WTC11 (cell line): ENCODE measurements around the gene WDR18. TPM values are rescaled to one million over a fixed set of nuclear protein-coding genes. Genes with fewer than 3 reads are reported as not detected.

ENCODE experiments used
- ATAC-seq: fragments of 200-7000 bp; cut with Tn5 transposase; 2 replicates; pipeline ENCODE4 v1.10.0; 2021; ENCODE audit warnings: mild to moderate bottlenecking, moderate library complexity
- CTCF ChIA-PET: fragments of 300-600 bp; sonication (Branson Sonifier 250); formaldehyde crosslinking; loops from one replicate; lab custom pipeline; 2021; ENCODE audit warnings: antibody characterized with exemption; lab: Charles Lee
- POLR2A ChIA-PET: fragments of 350-600 bp; sonication (Branson Sonifier 250); formaldehyde crosslinking; loops from one replicate; lab custom pipeline; 2021; ENCODE audit warnings: antibody characterized with exemption; lab: Charles Lee
- DNase-seq: peaks from one replicate; pipeline ENCODE4 v3.0.0; 2021; ENCODE audit warnings: low spot score
- H3K27ac Mint-ChIP-seq: 2 replicates; pipeline ENCODE4 v1.8.0; 2021; ENCODE audit warnings: mixed read lengths
- H3K27me3 Mint-ChIP-seq: 2 replicates; pipeline ENCODE4 v1.8.0; 2021; ENCODE audit warnings: low read depth, mild to moderate bottlenecking, moderate library complexity, mixed read lengths
- H3K36me3 Mint-ChIP-seq: 2 replicates; pipeline ENCODE4 v1.8.0; 2021; ENCODE audit warnings: mixed read lengths
- H3K4me1 Mint-ChIP-seq: 2 replicates; pipeline ENCODE4 v1.8.0; 2022; ENCODE audit warnings: mixed read lengths
- H3K4me3 Mint-ChIP-seq: 2 replicates; pipeline ENCODE4 v1.8.0; 2021; ENCODE audit warnings: mild to moderate bottlenecking, moderate library complexity, mixed read lengths
- H3K9me3 Mint-ChIP-seq: 2 replicates; pipeline ENCODE4 v1.8.0; 2021; ENCODE audit warnings: mixed read lengths
- ATF1 ChIP-seq: sonication (generic); formaldehyde crosslinking; IDR thresholded peaks from 2 replicates; pipeline ENCODE4 v1.8.1; 2023; ENCODE audit warnings: mild to moderate bottlenecking, moderate library complexity, missing genetic modification reagents
- E2F1 ChIP-seq: sonication (generic); formaldehyde crosslinking; IDR thresholded peaks from 2 replicates; pipeline ENCODE4 v1.8.0; 2022; ENCODE audit warnings: mild to moderate bottlenecking, missing genetic modification reagents
- E2F5 ChIP-seq: sonication (generic); formaldehyde crosslinking; IDR thresholded peaks from 2 replicates; pipeline ENCODE4 v1.8.1; 2022; ENCODE audit warnings: mild to moderate bottlenecking, moderate library complexity, missing genetic modification reagents
- FOXP4 ChIP-seq: sonication (generic); formaldehyde crosslinking; IDR thresholded peaks from 2 replicates; pipeline ENCODE4 v1.8.0; 2022; ENCODE audit warnings: mild to moderate bottlenecking, missing genetic modification reagents
- HMGA2 ChIP-seq: fragments of 250-450 bp; sonication (Bioruptor Pico); IDR thresholded peaks from 2 replicates; pipeline ENCODE4 v1.4.0; 2021; ENCODE audit warnings: mild to moderate bottlenecking, moderate library complexity
- HMGXB4 ChIP-seq: sonication (generic); formaldehyde crosslinking; IDR thresholded peaks from 2 replicates; pipeline ENCODE4 v1.8.1; 2023; ENCODE audit warnings: mild to moderate bottlenecking, moderate library complexity, missing genetic modification reagents
- MAX ChIP-seq: sonication (generic); formaldehyde crosslinking; IDR thresholded peaks from 2 replicates; pipeline ENCODE4 v1.8.0; 2022; ENCODE audit warnings: mild to moderate bottlenecking, missing genetic modification reagents
- MXD4 ChIP-seq: fragments of 250-450 bp; sonication (Bioruptor Pico); IDR thresholded peaks from 2 replicates; pipeline ENCODE4 v1.8.0; 2021; ENCODE audit warnings: mild to moderate bottlenecking, moderate library complexity, borderline replicate concordance
- MYBL2 ChIP-seq: sonication (generic); formaldehyde crosslinking; IDR thresholded peaks from 2 replicates; pipeline ENCODE4 v1.8.1; 2023; ENCODE audit warnings: mild to moderate bottlenecking, moderate library complexity, missing genetic modification reagents
- NFYB ChIP-seq: sonication (generic); formaldehyde crosslinking; conservative IDR thresholded peaks from 2 replicates; pipeline ENCODE4 v1.8.0; 2022; ENCODE audit warnings: low read depth, missing genetic modification reagents
- SMAD3 ChIP-seq: sonication (generic); formaldehyde crosslinking; IDR thresholded peaks from 2 replicates; pipeline ENCODE4 v1.8.0; 2022; ENCODE audit warnings: missing genetic modification reagents, mild to moderate bottlenecking, borderline replicate concordance
- SMAD4 ChIP-seq: sonication (generic); formaldehyde crosslinking; IDR thresholded peaks from 2 replicates; pipeline ENCODE4 v1.8.0; 2022; ENCODE audit warnings: mild to moderate bottlenecking, missing genetic modification reagents
- SP1 ChIP-seq: sonication (generic); formaldehyde crosslinking; conservative IDR thresholded peaks from 2 replicates; pipeline ENCODE4 v1.8.1; 2022; ENCODE audit warnings: missing genetic modification reagents
- TEAD4 ChIP-seq: sonication (generic); formaldehyde crosslinking; IDR thresholded peaks from 2 replicates; pipeline ENCODE4 v1.8.0; 2022; ENCODE audit warnings: mild to moderate bottlenecking, missing genetic modification reagents
- ZNF512 ChIP-seq: sonication (generic); formaldehyde crosslinking; IDR thresholded peaks from 2 replicates; pipeline ENCODE4 v1.8.1; 2022; ENCODE audit warnings: missing genetic modification reagents, borderline replicate concordance
- ZNF532 ChIP-seq: fragments of 250-450 bp; sonication (Bioruptor Pico); IDR thresholded peaks from 2 replicates; pipeline ENCODE4 v1.9.0; 2021; ENCODE audit warnings: mild to moderate bottlenecking, borderline replicate concordance
- ZSCAN18 ChIP-seq: fragments of 250-450 bp; sonication (Bioruptor Pico); IDR thresholded peaks from 2 replicates; pipeline ENCODE4 v2.1.2; 2022; ENCODE audit warnings: mild to moderate bottlenecking, moderate library complexity
- total RNA-seq: library from RNA; stranded (reverse); gene quantifications from 3 replicates; pipeline ENCODE4 v1.2.3, GENCODE V29; 2021

The WDR18 gene
- total RNA-seq, 1 experiment from 2014 or later = 140 TPM

- H3K36me3 Mint-ChIP-seq = peaks cover 2% of the 10 kb centered on the region; the same call in 1 of the 2 replicates
- peaks cover 11% of the 10 kb centered on the region for H3K4me1 Mint-ChIP-seq
- POLR2A ChIA-PET = no interaction called here
- ATAC-seq = no peak
- H3K9me3 Mint-ChIP-seq = no peaks in the 10 kb centered on the region
- CTCF ChIA-PET = no interaction called here
- no peaks in the 10 kb centered on the region; the same call in 1 of the 2 replicates for H3K27me3 Mint-ChIP-seq
- TF ChIP-seq ATF1 (CRISPR knock-in tag) (no peak), MXD4 (CRISPR knock-in tag) (no peak), HMGA2 (CRISPR knock-in tag) (no peak), FOXP4 (CRISPR knock-in tag) (no peak), E2F5 (CRISPR knock-in tag) (no peak), HMGXB4 (CRISPR knock-in tag) (no peak)
- TF ChIP-seq, all 79 proteins: peak for 0
- no peak for DNase-seq
- no peak overlapping the region for H3K4me3 Mint-ChIP-seq
- H3K27ac Mint-ChIP-seq = no peak overlapping the region
Observed at GRCh38 chr19:1011831-1012333, 27.7 kb downstream of the WDR18 start.

GRCh38 chr19:1012334-1012733 is 28.2 kb downstream of the WDR18 start:
- ATAC-seq (no peak), DNase-seq (no peak)
- Mint-ChIP-seq H3K4me3 (no peak overlapping the region), H3K36me3 (no peaks in the 10 kb centered on the region; the same call in 1 of the 2 replicates), H3K27me3 (no peaks in the 10 kb centered on the region; the same call in 1 of the 2 replicates), H3K27ac (no peak overlapping the region), H3K4me1 (peaks cover 15% of the 10 kb centered on the region), H3K9me3 (no peaks in the 10 kb centered on the region)
- ChIA-PET POLR2A (no interaction called here), CTCF (no interaction called here)
- TF ChIP-seq SP1 (CRISPR knock-in tag) (no peak), ZSCAN18 (CRISPR knock-in tag) (no peak), MYBL2 (CRISPR knock-in tag) (no peak), MAX (CRISPR knock-in tag) (no peak), E2F1 (no peak), NFYB (CRISPR knock-in tag) (no peak), TEAD4 (CRISPR knock-in tag) (no peak), SMAD3 (CRISPR knock-in tag) (no peak), ZNF532 (CRISPR knock-in tag) (no peak), SMAD4 (CRISPR knock-in tag) (no peak), ZNF512 (CRISPR knock-in tag) (no peak)
